OCI-LY1 (cell line): Measurements from ENCODE around the gene CLDN34.
A peak's percentile ranks its signal among the peaks of the same experiment; 100 is the strongest.

ENCODE experiments used
- H2AFZ ChIP-seq: fragments of 200-600 bp; sonication (generic), shearing (Covaris generic); 2 replicates; pipeline ENCODE4 v1.6.0; 2014; ENCODE audit warnings: antibody characterized with exemption, mild to moderate bottlenecking, low read length
- H3F3A ChIP-seq: fragments of 200-600 bp; sonication (generic), shearing (Covaris generic); 2 replicates; pipeline ENCODE4 v1.6.0; 2014; ENCODE audit warnings: mild to moderate bottlenecking, antibody characterized with exemption, low read length, moderate library complexity; ENCODE audit not compliant: insufficient read depth
- H3K27ac ChIP-seq: fragments of 200-600 bp; sonication (generic); 2 replicates; pipeline ENCODE4 v1.5.1; 2014; ENCODE audit warnings: low read length, mixed run types, mild to moderate bottlenecking, low read depth; ENCODE audit not compliant: poor library complexity, severe bottlenecking
- H3K27me3 ChIP-seq: fragments of 200-600 bp; sonication (generic); 2 replicates; pipeline ENCODE4 v1.6.0; 2014; ENCODE audit warnings: antibody characterized with exemption, mild to moderate bottlenecking, low read length, moderate library complexity; ENCODE audit not compliant: insufficient read depth
- H3K36me3 ChIP-seq: fragments of 200-600 bp; sonication (generic); 2 replicates; pipeline ENCODE4 v1.6.1; 2014; ENCODE audit warnings: mild to moderate bottlenecking, antibody characterized with exemption, low read length, moderate library complexity, mixed read lengths; ENCODE audit not compliant: insufficient read depth
- H3K4me1 ChIP-seq: fragments of 200-600 bp; sonication (generic); 2 replicates; pipeline ENCODE4 v1.5.1; 2014; ENCODE audit warnings: mild to moderate bottlenecking, low read length, moderate library complexity; ENCODE audit not compliant: insufficient read depth, severe bottlenecking
- H3K4me2 ChIP-seq: fragments of 200-600 bp; sonication (generic), shearing (Covaris generic); 2 replicates; pipeline ENCODE4 v1.6.1; 2014; ENCODE audit warnings: low read length
- H3K4me3 ChIP-seq: fragments of 200-600 bp; sonication (generic); 2 replicates; pipeline ENCODE4 v1.5.1; 2014; ENCODE audit warnings: low read length, low read depth, mild to moderate bottlenecking, mixed read lengths; ENCODE audit not compliant: poor library complexity, severe bottlenecking
- H3K79me2 ChIP-seq: fragments of 200-600 bp; shearing (Covaris generic); 2 replicates; pipeline ENCODE4 v1.6.1; 2016; ENCODE audit warnings: mixed run types, low read length, mixed read lengths; ENCODE audit not compliant: insufficient read depth
- H3K9ac ChIP-seq: fragments of 200-600 bp; sonication (generic), shearing (Covaris generic); 2 replicates; pipeline ENCODE4 v1.6.1; 2014; ENCODE audit warnings: mild to moderate bottlenecking, low read length, mixed read lengths
- H3K9me2 ChIP-seq: fragments of 200-600 bp; sonication (generic), shearing (Covaris generic); 2 replicates; pipeline ENCODE4 v1.6.1; 2014; ENCODE audit warnings: low read depth, mild to moderate bottlenecking, low read length, mixed read lengths
- H3K9me3 ChIP-seq: fragments of 200-600 bp; shearing (Covaris generic); 2 replicates; pipeline ENCODE4 v1.6.1; 2014; ENCODE audit warnings: low read length, mixed read lengths
- H4K20me1 ChIP-seq: fragments of 200-600 bp; sonication (generic), shearing (Covaris generic); 2 replicates; pipeline ENCODE4 v1.6.0; 2016; ENCODE audit warnings: mild to moderate bottlenecking, low read length; ENCODE audit not compliant: insufficient read depth
- CTCF ChIP-seq: fragments of 200-600 bp; sonication (generic), shearing (Covaris generic); IDR thresholded peaks from 2 replicates; pipeline ENCODE4 v1.5.1; 2017; ENCODE audit warnings: mild to moderate bottlenecking, antibody characterized with exemption, low read length, moderate library complexity, mixed read lengths
- EZH2 ChIP-seq: fragments of 200-600 bp; sonication (generic), shearing (Covaris generic); IDR thresholded peaks from 2 replicates; pipeline ENCODE4 v1.8.0; 2017; ENCODE audit warnings: borderline replicate concordance, mixed run types, mild to moderate bottlenecking, antibody characterized with exemption, low read length, moderate library complexity, mixed read lengths

Gene CLDN34

GRCh38 chrX:9957743-9958142 is 9.4 kb upstream of the CLDN34 start:
- no peak overlapping the region for H2AFZ ChIP-seq
- no peaks in the 10 kb centered on the region for H3K79me2 ChIP-seq
- no peaks in the 10 kb centered on the region for H3K9me2 ChIP-seq
- H3K4me1 ChIP-seq = no peaks in the 10 kb centered on the region
- no peaks in the 10 kb centered on the region for H3K9me3 ChIP-seq
- H3K4me2 ChIP-seq = no peak overlapping the region
- TF ChIP-seq EZH2 = no peak
- TF ChIP-seq CTCF = 0 out of 2 replicates have a peak, but pooled peaks have one; percentile 6
- H3K9ac ChIP-seq = no peak overlapping the region
- no peaks in the 10 kb centered on the region for H3K36me3 ChIP-seq
- H3K27me3 ChIP-seq = no peaks in the 10 kb centered on the region
- H3K27ac ChIP-seq = no peak overlapping the region
- H3K4me3 ChIP-seq = no peak overlapping the region
- H4K20me1 ChIP-seq = no peaks in the 10 kb centered on the region
- H3F3A ChIP-seq = no peaks in the 10 kb centered on the region

GRCh38 chrX:9958183-9958582 is 9.0 kb upstream of the CLDN34 start:
- H3K4me1 ChIP-seq = no peaks in the 10 kb centered on the region
- no peaks in the 10 kb centered on the region for H3K27me3 ChIP-seq
- no peaks in the 10 kb centered on the region for H3K79me2 ChIP-seq
- H3F3A ChIP-seq = no peaks in the 10 kb centered on the region
- H4K20me1 ChIP-seq = no peaks in the 10 kb centered on the region
- no peak overlapping the region for H3K4me2 ChIP-seq
- no peak overlapping the region for H3K27ac ChIP-seq
- no peaks in the 10 kb centered on the region for H3K9me3 ChIP-seq
- no peak overlapping the region for H3K4me3 ChIP-seq
- H3K9ac ChIP-seq = no peak overlapping the region
- H3K36me3 ChIP-seq = no peaks in the 10 kb centered on the region
- no peaks in the 10 kb centered on the region for H3K9me2 ChIP-seq
- no peak overlapping the region for H2AFZ ChIP-seq
- TF ChIP-seq EZH2 (no peak), CTCF (no peak)

GRCh38 chrX:9961750-9962149 is 5.4 kb upstream of the CLDN34 start:
- Histone ChIP-seq H3F3A (no peaks in the 10 kb centered on the region), H3K4me3 (no peak overlapping the region), H3K4me1 (no peaks in the 10 kb centered on the region), H3K9me3 (no peaks in the 10 kb centered on the region), H3K27ac (no peak overlapping the region), H2AFZ (no peak overlapping the region), H3K9me2 (no peaks in the 10 kb centered on the region), H3K27me3 (no peaks in the 10 kb centered on the region), H3K9ac (no peak overlapping the region), H3K36me3 (no peaks in the 10 kb centered on the region), H3K79me2 (no peaks in the 10 kb centered on the region), H4K20me1 (no peaks in the 10 kb centered on the region), H3K4me2 (no peak overlapping the region)
- TF ChIP-seq CTCF (no peak), EZH2 (no peak)
